Nephron progenitor cell (in vitro differentiated cells): ENCODE measurements around the gene TMEM115.
A peak's percentile ranks its signal among the peaks of the same experiment; 100 is the strongest.

Source experiments
- DNase-seq: peaks from one replicate; pipeline ENCODE4 v3.0.0; 2021
- H3K27ac Mint-ChIP-seq: 2 replicates; pipeline ENCODE4 v1.8.0; 2021; ENCODE audit warnings: mild to moderate bottlenecking, moderate library complexity, mixed read lengths
- H3K27me3 Mint-ChIP-seq: 2 replicates; pipeline ENCODE4 v1.8.0; 2021; ENCODE audit warnings: mild to moderate bottlenecking, low read depth, mixed read lengths; ENCODE audit not compliant: poor library complexity
- H3K36me3 Mint-ChIP-seq: 2 replicates; pipeline ENCODE4 v1.8.0; 2021; ENCODE audit warnings: low read depth, mixed read lengths
- H3K4me1 Mint-ChIP-seq: 2 replicates; pipeline ENCODE4 v1.8.0; 2021; ENCODE audit warnings: mixed read lengths
- H3K4me3 Mint-ChIP-seq: 2 replicates; pipeline ENCODE4 v1.8.0; 2021; ENCODE audit warnings: mild to moderate bottlenecking, moderate library complexity, mixed read lengths
- H3K9me3 Mint-ChIP-seq: 2 replicates; pipeline ENCODE4 v1.8.0; 2021; ENCODE audit warnings: mild to moderate bottlenecking, moderate library complexity, mixed read lengths
- CTCF ChIP-seq: fragments of 200-600 bp; sonication (generic); IDR thresholded peaks from 2 replicates; pipeline ENCODE4 v1.5.0; 2021; ENCODE audit warnings: antibody characterized with exemption

The TMEM115 gene

DNA sequence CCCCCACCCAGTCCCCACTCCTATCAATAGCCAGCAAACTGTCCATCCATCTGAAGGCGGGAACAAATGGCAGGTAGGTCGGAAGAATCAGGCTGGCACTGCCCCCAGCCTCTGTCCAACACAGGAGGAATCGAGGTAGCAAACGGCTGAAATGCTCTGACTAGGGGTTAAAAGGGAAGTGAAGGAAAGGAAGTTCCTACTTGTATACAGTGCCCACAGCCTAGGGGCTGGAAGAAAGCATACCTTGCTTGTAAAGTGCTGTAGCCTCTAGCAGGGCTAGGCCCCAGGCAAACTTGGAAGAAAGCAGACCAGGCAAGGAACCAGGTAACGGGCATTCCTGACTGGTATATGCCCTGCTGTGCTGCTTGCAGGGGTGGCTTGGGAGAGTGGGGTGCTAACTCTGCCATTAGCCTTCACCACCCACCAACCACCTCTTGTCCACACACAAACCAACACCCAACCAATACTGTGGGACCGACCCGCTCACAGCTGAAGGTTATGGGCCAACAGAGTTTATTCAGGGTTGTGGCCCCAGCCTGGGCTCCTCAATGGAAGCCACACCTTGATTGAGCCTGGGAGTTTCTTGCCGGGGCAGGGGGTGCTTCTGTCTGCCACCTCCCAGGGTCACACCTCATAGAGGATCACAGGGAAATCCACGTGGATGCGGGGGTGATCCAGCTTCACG, 33.7 kb downstream of the TMEM115 start:
- Mint-ChIP-seq H3K4me1 (peaks cover 35% of the 10 kb centered on the region), H3K27me3 (peaks cover 8% of the 10 kb centered on the region), H3K36me3 (peaks cover 5% of the 10 kb centered on the region), H3K9me3 (no peaks in the 10 kb centered on the region), H3K27ac (no peak overlapping the region), H3K4me3 (peak overlapping the region; percentile 94)
- TF ChIP-seq CTCF: no peak
- no peak for DNase-seq

DNA sequence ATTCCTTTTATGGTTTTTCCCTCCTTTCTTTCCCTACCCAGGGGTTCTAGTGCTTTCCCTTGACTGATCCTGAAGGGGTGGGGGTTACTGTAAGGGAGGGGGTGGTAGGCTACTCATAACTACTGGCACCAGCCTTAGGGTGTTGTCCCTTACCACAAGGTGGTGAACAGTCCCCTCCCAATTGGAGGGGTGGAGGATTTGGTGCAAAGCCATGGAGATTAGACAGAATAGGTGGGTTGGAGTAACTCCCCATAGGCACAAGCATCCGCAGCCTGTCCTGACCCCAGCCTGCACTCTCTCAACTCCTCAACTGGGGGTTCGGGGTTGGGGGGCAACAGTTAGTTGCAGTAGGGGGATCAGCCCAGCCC, 34.2 kb downstream of the TMEM115 start:
- Mint-ChIP-seq H3K4me1 (peaks cover 40% of the 10 kb centered on the region), H3K27ac (no peak overlapping the region), H3K27me3 (peaks cover 9% of the 10 kb centered on the region), H3K36me3 (no peaks in the 10 kb centered on the region), H3K9me3 (no peaks in the 10 kb centered on the region), H3K4me3 (no peak overlapping the region)
- DNase-seq: no peak
- no peak for TF ChIP-seq CTCF

- peaks cover 3% of the 10 kb centered on the region for H3K36me3 Mint-ChIP-seq
- peak; percentile 85 for DNase-seq
- H3K4me3 Mint-ChIP-seq: peak overlapping the region; percentile 34
- H3K9me3 Mint-ChIP-seq: no peaks in the 10 kb centered on the region
- peaks cover 9% of the 10 kb centered on the region for H3K27me3 Mint-ChIP-seq
- peaks cover 46% of the 10 kb centered on the region for H3K4me1 Mint-ChIP-seq
- TF ChIP-seq CTCF: peak; percentile 87
- no peak overlapping the region for H3K27ac Mint-ChIP-seq
Observed at GRCh38 chr3:50324351-50325112, 34.8 kb downstream of the TMEM115 start.

DNA sequence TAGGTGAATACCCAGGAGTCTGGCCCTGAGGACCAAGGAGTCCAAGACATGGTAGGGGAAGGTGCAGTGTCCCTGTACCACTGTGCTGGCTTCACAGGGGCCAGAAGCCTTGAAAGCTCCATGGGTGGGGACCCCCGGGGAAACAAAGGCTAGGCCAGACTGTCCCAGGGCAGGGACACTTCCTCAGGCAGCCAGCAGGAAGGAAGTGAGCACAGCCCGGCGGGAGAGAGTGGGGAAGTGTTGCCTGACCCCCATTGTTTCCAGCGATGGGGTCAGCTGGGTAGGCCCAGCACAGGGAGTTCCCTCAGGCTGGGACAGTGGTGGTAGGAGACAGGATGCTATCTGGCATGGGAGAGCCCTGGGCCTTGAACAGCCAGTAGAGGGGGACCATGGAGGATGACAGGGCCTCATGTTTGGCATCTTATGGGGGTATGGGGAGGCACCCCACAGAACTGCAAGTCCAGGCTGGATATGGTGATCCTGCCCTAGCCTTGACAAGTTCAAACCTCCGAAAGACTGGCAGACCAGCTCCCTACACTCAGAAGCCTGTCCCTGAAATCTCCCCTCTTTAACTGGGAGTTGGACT, 35.6 kb downstream of the TMEM115 start:
- H3K9me3 Mint-ChIP-seq: no peaks in the 10 kb centered on the region
- peaks cover 54% of the 10 kb centered on the region for H3K4me1 Mint-ChIP-seq
- peaks cover 9% of the 10 kb centered on the region for H3K27me3 Mint-ChIP-seq
- no peak overlapping the region for H3K4me3 Mint-ChIP-seq
- no peak overlapping the region for H3K27ac Mint-ChIP-seq
- no peak for DNase-seq
- TF ChIP-seq CTCF: no peak
- H3K36me3 Mint-ChIP-seq: peaks cover 12% of the 10 kb centered on the region

GRCh38 chr3:50323092-50323600, 36.2 kb downstream of the TMEM115 start:
- no peak for DNase-seq

More at GRCh38 chr3:50323092-50323600, 36.2 kb downstream of the TMEM115 start:
- no peak for TF ChIP-seq CTCF
- H3K27ac Mint-ChIP-seq: no peak overlapping the region
- peak overlapping the region; percentile 84 for H3K4me3 Mint-ChIP-seq
- peaks cover 54% of the 10 kb centered on the region for H3K4me1 Mint-ChIP-seq
- H3K36me3 Mint-ChIP-seq: peaks cover 16% of the 10 kb centered on the region
- H3K9me3 Mint-ChIP-seq: no peaks in the 10 kb centered on the region
- H3K27me3 Mint-ChIP-seq: peaks cover 9% of the 10 kb centered on the region
